Hepatocyte (in vitro differentiated cells): ENCODE measurements around the gene SDK1. TPM values are rescaled to one million over a fixed set of nuclear protein-coding genes. Genes with fewer than 3 reads are reported as not detected.

Experiments used
- DNase-seq: peaks from one replicate; pipeline ENCODE4 v3.0.0-alpha.2; 2016; ENCODE audit warnings: low spot score
- H2AFZ ChIP-seq: fragments of 200-600 bp; sonication (generic); 2 replicates; pipeline ENCODE4 v1.6.0; 2016; ENCODE audit warnings: antibody characterized with exemption, mild to moderate bottlenecking
- H3K27ac ChIP-seq: fragments of 200-600 bp; sonication (generic); 2 replicates; pipeline ENCODE4 v1.5.1; 2016; ENCODE audit warnings: mild to moderate bottlenecking
- H3K27me3 ChIP-seq: fragments of 200-600 bp; sonication (generic); 2 replicates; pipeline ENCODE4 v1.6.1; 2016
- H3K36me3 ChIP-seq: fragments of 200-600 bp; sonication (generic); replicated peaks from 2 replicates; pipeline ENCODE4 v1.5.1; 2016; ENCODE audit warnings: low read depth; ENCODE audit not compliant: insufficient read depth
- H3K4me1 ChIP-seq: fragments of 200-600 bp; sonication (generic); 2 replicates; pipeline ENCODE4 v1.5.1; 2016; ENCODE audit warnings: mild to moderate bottlenecking, moderate library complexity; ENCODE audit not compliant: insufficient read depth
- H3K4me2 ChIP-seq: fragments of 200-600 bp; sonication (generic); 2 replicates; pipeline ENCODE4 v1.6.0; 2016
- H3K4me3 ChIP-seq: fragments of 200-600 bp; sonication (generic); 2 replicates; pipeline ENCODE4 v1.5.1; 2016; ENCODE audit warnings: mild to moderate bottlenecking
- H3K79me2 ChIP-seq: fragments of 200-600 bp; sonication (generic); 2 replicates; pipeline ENCODE4 v1.6.0; 2017; ENCODE audit warnings: mild to moderate bottlenecking
- H3K9me2 ChIP-seq: fragments of 200-600 bp; sonication (generic); replicated peaks from 2 replicates; pipeline ENCODE4 v1.6.0; 2017; ENCODE audit warnings: mild to moderate bottlenecking; ENCODE audit not compliant: insufficient read depth
- H3K9me3 ChIP-seq: fragments of 200-600 bp; sonication (generic); 2 replicates; pipeline ENCODE4 v1.5.1; 2016; ENCODE audit warnings: low read depth, mild to moderate bottlenecking
- H4K20me1 ChIP-seq: fragments of 200-600 bp; sonication (generic); 2 replicates; pipeline ENCODE4 v1.6.0; 2016; ENCODE audit warnings: mild to moderate bottlenecking; ENCODE audit not compliant: insufficient read depth, poor library complexity, severe bottlenecking
- CTCF ChIP-seq: fragments of 200-600 bp; sonication (generic); IDR thresholded peaks from 2 replicates; pipeline ENCODE4 v1.5.1; 2016; ENCODE audit warnings: antibody characterized with exemption, mild to moderate bottlenecking; ENCODE audit not compliant: poor library complexity
- EZH2 ChIP-seq: fragments of 200-600 bp; sonication (generic); IDR thresholded peaks from 2 replicates; pipeline ENCODE4 v1.6.1; 2016; ENCODE audit warnings: antibody characterized with exemption, mild to moderate bottlenecking, borderline replicate concordance
- EZH2phosphoT487 ChIP-seq: fragments of 200-600 bp; sonication (generic); IDR thresholded peaks from one replicate; pipeline ENCODE4 v1.6.1; 2018; ENCODE audit warnings: antibody characterized with exemption, mild to moderate bottlenecking, low read depth, moderate library complexity; ENCODE audit not compliant: unreplicated experiment, severe bottlenecking
- WGBS: methylation state at CpG from one replicate; pipeline ENCODE4 v1.1.6; 2016; ENCODE audit warnings: low lambda C conversion rate; ENCODE audit errors: missing lambda C conversion rate; 5-methylcytosine and 5-hydroxymethylcytosine counted together
- polyA plus RNA-seq: library from polyadenylated mRNA; unstranded; fragments of >200 nt; fragmentation: Nextera tagmentation; extraction: Ambion mirVana; gene quantifications from 2 replicates; pipeline ENCODE4 v1.2.1, GENCODE V29; 2016
- total RNA-seq: library from RNA; depleted of rRNA; stranded (reverse); fragments of >200 nt; gene quantifications from 2 replicates; pipeline ENCODE4 v1.2.3, GENCODE V29; 2014

The SDK1 gene
- total and polyA plus RNA-seq, 2 experiments from 2014 or later = 4.3 to 10.0 TPM

- no peak overlapping the region for H3K4me3 ChIP-seq
- no peaks in the 10 kb centered on the region for H4K20me1 ChIP-seq
- H3K4me1 ChIP-seq = no peaks in the 10 kb centered on the region
- no peaks in the 10 kb centered on the region for H3K9me2 ChIP-seq
- H3K9me3 ChIP-seq = no peaks in the 10 kb centered on the region
- H3K27me3 ChIP-seq = no peaks in the 10 kb centered on the region
- no peak overlapping the region for H3K27ac ChIP-seq
- no peak overlapping the region for H3K4me2 ChIP-seq
- no peak for DNase-seq
- no peak for TF ChIP-seq EZH2phosphoT487
- no peak for TF ChIP-seq CTCF
- no peak for TF ChIP-seq EZH2
- WGBS = 58% methylated on average over 5 of the region's 5 CpGs
- no peak overlapping the region for H2AFZ ChIP-seq
- H3K36me3 ChIP-seq = no peaks in the 10 kb centered on the region
- no peaks in the 10 kb centered on the region for H3K79me2 ChIP-seq
Measured at GRCh38 chr7:3386423-3387190, 85.6 kb downstream of the SDK1 start.

- Histone ChIP-seq H4K20me1 (no peaks in the 10 kb centered on the region), H3K27ac (no peak overlapping the region), H3K4me1 (no peaks in the 10 kb centered on the region), H3K79me2 (peaks cover 5% of the 10 kb centered on the region), H3K36me3 (no peaks in the 10 kb centered on the region), H3K4me2 (no peak overlapping the region), H2AFZ (no peak overlapping the region), H3K27me3 (no peaks in the 10 kb centered on the region), H3K9me2 (no peaks in the 10 kb centered on the region), H3K4me3 (no peak overlapping the region), H3K9me3 (peaks cover 9% of the 10 kb centered on the region)
- no peak for DNase-seq
- TF ChIP-seq CTCF = no peak
- TF ChIP-seq EZH2phosphoT487 = no peak
- no peak for TF ChIP-seq EZH2
- WGBS = 92% methylated on average over 3 of the region's 3 CpGs
Measured at GRCh38 chr7:3393862-3394261, 92.8 kb downstream of the SDK1 start.

- H4K20me1 ChIP-seq = no peaks in the 10 kb centered on the region
- H3K9me2 ChIP-seq = no peaks in the 10 kb centered on the region
- no peaks in the 10 kb centered on the region for H3K4me1 ChIP-seq
- H3K27me3 ChIP-seq = no peaks in the 10 kb centered on the region
- no peak for DNase-seq
- H3K4me3 ChIP-seq = no peak overlapping the region
- peaks cover 9% of the 10 kb centered on the region for H3K9me3 ChIP-seq
- WGBS = 99% methylated on average over 3 of the region's 3 CpGs
- peaks cover 5% of the 10 kb centered on the region for H3K79me2 ChIP-seq
- no peak for TF ChIP-seq CTCF
- no peak for TF ChIP-seq EZH2phosphoT487
- no peak for TF ChIP-seq EZH2
- H3K36me3 ChIP-seq = no peaks in the 10 kb centered on the region
- no peak overlapping the region for H3K4me2 ChIP-seq
- no peak overlapping the region for H2AFZ ChIP-seq
- H3K27ac ChIP-seq = no peak overlapping the region
Measured at GRCh38 chr7:3397324-3397723, 96.3 kb downstream of the SDK1 start.
